HepG2 (cell line): ENCODE measurements around the gene SLCO2A1. TPM values are rescaled to one million over a fixed set of nuclear protein-coding genes. Genes with fewer than 3 reads are reported as not detected.
A peak's percentile ranks its signal among the peaks of the same experiment; 100 is the strongest.

Experiments used
- ATF4 ChIP-seq, 2 experiments: fragments of 450-650 bp in 1 of 2; sonication (generic) in 1 of 2; formaldehyde crosslinking; IDR thresholded peaks; 2 replicates each; pipeline versions ENCODE4 v1.5.0 to v1.8.0; 2020 to 2022; ENCODE audit warnings: mild to moderate bottlenecking in 1 of 2, missing genetic modification reagents in 1 of 2
- CCDC6 ChIP-seq: sonication (generic); formaldehyde crosslinking; IDR thresholded peaks from 2 replicates; pipeline ENCODE4 v1.8.1; 2022; ENCODE audit warnings: mild to moderate bottlenecking, missing genetic modification reagents, moderate library complexity
- CREB1 ChIP-seq, 2 experiments: fragments of 450-650 bp in 1 of 2; IDR thresholded peaks; 2 replicates each; pipeline ENCODE4 v1.6.1; 2016 to 2017; ENCODE audit warnings: control low read depth in 1 of 2, mild to moderate bottlenecking in 1 of 2, missing compliant biosample characterization in 1 of 2, missing genetic modification characterization in 1 of 2
- FOXA3 ChIP-seq: IDR thresholded peaks from 2 replicates; pipeline ENCODE4 v1.6.1; 2016; ENCODE audit warnings: missing genetic modification reagents, missing compliant biosample characterization
- HMG20A ChIP-seq: IDR thresholded peaks from 2 replicates; pipeline ENCODE4 v1.6.1; 2016; ENCODE audit warnings: borderline replicate concordance
- HNRNPLL ChIP-seq: fragments of 200-400 bp; formaldehyde crosslinking; IDR thresholded peaks from 2 replicates; pipeline ENCODE4 v1.6.1; 2017; ENCODE audit warnings: mild to moderate bottlenecking, low read depth, low read length; ENCODE audit not compliant: poor library complexity, severe bottlenecking
- KLF12 ChIP-seq: sonication (generic); formaldehyde crosslinking; IDR thresholded peaks from 2 replicates; pipeline ENCODE4 v1.4.0; 2020; ENCODE audit warnings: missing genetic modification reagents, borderline replicate concordance
- MEIS1 ChIP-seq: sonication (generic); formaldehyde crosslinking; IDR thresholded peaks from 2 replicates; pipeline ENCODE4 v1.9.0; 2021; ENCODE audit warnings: mild to moderate bottlenecking, missing genetic modification reagents, moderate library complexity, borderline replicate concordance
- MEIS2 ChIP-seq: sonication (generic); formaldehyde crosslinking; IDR thresholded peaks from 2 replicates; pipeline ENCODE4 v1.9.0; 2021; ENCODE audit warnings: mild to moderate bottlenecking, missing genetic modification reagents
- MTF2 ChIP-seq: sonication (generic); formaldehyde crosslinking; IDR thresholded peaks from 2 replicates; pipeline ENCODE4 v1.5.0; 2020; ENCODE audit warnings: missing genetic modification reagents, borderline replicate concordance
- NFYB ChIP-seq: sonication (generic); formaldehyde crosslinking; IDR thresholded peaks from 2 replicates; pipeline ENCODE4 v1.4.0; 2020; ENCODE audit warnings: missing genetic modification reagents
- PLRG1 ChIP-seq: fragments of 450-650 bp; conservative IDR thresholded peaks from 2 replicates; pipeline ENCODE4 v1.6.1; 2016
- PRDM4 ChIP-seq: sonication (generic); formaldehyde crosslinking; IDR thresholded peaks from 2 replicates; pipeline ENCODE4 v1.9.0; 2021; ENCODE audit warnings: missing genetic modification reagents, borderline replicate concordance
- PTBP1 ChIP-seq: fragments of 200-400 bp; formaldehyde crosslinking; IDR thresholded peaks from 2 replicates; pipeline ENCODE4 v1.6.1; 2018; ENCODE audit warnings: low read length, low read depth; ENCODE audit not compliant: poor library complexity, severe bottlenecking
- RFX5 ChIP-seq: IDR thresholded peaks from 2 replicates; pipeline ENCODE4 v1.6.1; 2011; ENCODE audit warnings: low read depth, low read length, improper control_type of control experiment
- SIN3A ChIP-seq: IDR thresholded peaks from 2 replicates; pipeline ENCODE4 v1.6.1; 2011; ENCODE audit warnings: low read depth, mild to moderate bottlenecking, control low read depth, low read length, borderline replicate concordance
- TAF1 ChIP-seq: sonication (generic); formaldehyde crosslinking; IDR thresholded peaks from 2 replicates; pipeline ENCODE4 v1.4.0; 2020; ENCODE audit warnings: missing genetic modification reagents
- TRIM24 ChIP-seq: sonication (generic); formaldehyde crosslinking; IDR thresholded peaks from 2 replicates; pipeline ENCODE4 v1.8.0; 2022; ENCODE audit warnings: mild to moderate bottlenecking, missing genetic modification reagents
- XBP1 ChIP-seq: sonication (generic); formaldehyde crosslinking; IDR thresholded peaks from 2 replicates; pipeline ENCODE4 v1.5.0; 2020; ENCODE audit warnings: missing genetic modification reagents
- ZBTB8A ChIP-seq: sonication (generic); formaldehyde crosslinking; IDR thresholded peaks from 2 replicates; pipeline ENCODE4 v1.4.0; 2020; ENCODE audit warnings: mild to moderate bottlenecking, low read depth, missing genetic modification reagents, borderline replicate concordance
- ZNF598 ChIP-seq: sonication (generic); formaldehyde crosslinking; IDR thresholded peaks from 2 replicates; pipeline ENCODE4 v1.5.1; 2020; ENCODE audit warnings: mild to moderate bottlenecking, missing genetic modification reagents, borderline replicate concordance
- ZNF660 ChIP-seq: sonication (generic); formaldehyde crosslinking; IDR thresholded peaks from 2 replicates; pipeline ENCODE4 v1.5.1; 2020; ENCODE audit warnings: mild to moderate bottlenecking, low read depth, missing genetic modification reagents, borderline replicate concordance
- ZNF678 ChIP-seq: sonication (generic); formaldehyde crosslinking; IDR thresholded peaks from 2 replicates; pipeline ENCODE4 v1.4.0; 2020; ENCODE audit warnings: mild to moderate bottlenecking, missing genetic modification reagents
- ZNF710 ChIP-seq: sonication (generic); formaldehyde crosslinking; IDR thresholded peaks from 2 replicates; pipeline ENCODE4 v1.5.0; 2020; ENCODE audit warnings: mild to moderate bottlenecking, missing genetic modification reagents, borderline replicate concordance
- ZNF740 ChIP-seq: sonication (generic); formaldehyde crosslinking; IDR thresholded peaks from 2 replicates; pipeline ENCODE4 v1.4.0; 2020; ENCODE audit warnings: missing genetic modification reagents
- ZNF746 ChIP-seq: sonication (generic); formaldehyde crosslinking; IDR thresholded peaks from 2 replicates; pipeline ENCODE4 v1.8.0; 2022; ENCODE audit warnings: mild to moderate bottlenecking, missing genetic modification reagents
- polyA plus RNA-seq, 8 experiments: library from polyadenylated mRNA; depleted of rRNA in 3 of 8; stranded (reverse) in 7 of 8; unstranded in 1 of 8; fragments of >200 nt; fragmentation: Illumina TruSeq in 4 of 8; extraction: Trizol in 4 of 8; gene quantifications; 2 replicates each; pipeline versions ENCODE4 v1.2.1 to v1.2.3, GENCODE V29; 2011 to 2016; ENCODE audit warnings: low read depth in 4 of 8, missing spikeins in 1 of 8, mixed read lengths in 1 of 8; ENCODE audit not compliant: insufficient read depth in 1 of 8
- total RNA-seq, 5 experiments: library from RNA; depleted of rRNA; stranded (reverse); fragments of >200 nt; fragmentation: Illumina TruSeq; extraction: Trizol; gene quantifications; 2 replicates each; pipeline ENCODE4 v1.2.3, GENCODE V29; 2016; ENCODE audit warnings: low read depth in 1 of 5

The SLCO2A1 gene
- total and polyA plus RNA-seq, 2 of the 13 experiments (the other 11 are each of a cell fraction or from before 2014, with no cell fraction given) = 0.04 TPM; not detected in 1

- TF ChIP-seq CCDC6 (CRISPR knock-in tag) (no peak), ZNF740 (no peak), ZNF710 (CRISPR knock-in tag) (no peak), XBP1 (no peak), RFX5 (no peak), ZNF660 (CRISPR knock-in tag) (no peak), PTBP1 (no peak), ZNF598 (CRISPR knock-in tag) (no peak), ZNF746 (CRISPR knock-in tag) (no peak), HMG20A (CRISPR knock-in tag) (no peak), TRIM24 (CRISPR knock-in tag) (no peak), ZNF678 (no peak), NFYB (CRISPR knock-in tag) (no peak), MEIS2 (CRISPR knock-in tag) (no peak), HNRNPLL (peak; percentile 16), PRDM4 (CRISPR knock-in tag) (no peak), MEIS1 (CRISPR knock-in tag) (no peak), SIN3A (no peak), CREB1 (IDR thresholded peaks at IDR 0.05) (no peak), CREB1 (CRISPR knock-in tag; IDR thresholded peaks at IDR 0.05) (no peak), TAF1 (CRISPR knock-in tag) (no peak), ATF4 (CRISPR knock-in tag; IDR thresholded peaks at IDR 0.05) (no peak), FOXA3 (CRISPR knock-in tag) (no peak), MTF2 (CRISPR knock-in tag) (0 out of 2 replicates have a peak, but pooled peaks have one; percentile 24), PLRG1 (no peak), ZBTB8A (CRISPR knock-in tag) (no peak), KLF12 (CRISPR knock-in tag) (no peak)
Observed at GRCh38 chr3:134029734-134030378, at the start of gene SLCO2A1 (continued).
